Stimulated activated CD8-positive, alpha-beta memory T cell treated with anti-CD3 and anti-CD28 coated beads, Interleukin-12 subunit alpha, Interleukin-12 subunit beta, amount 100 ng/mL, for 1 hour (primary cell): ENCODE measurements around the gene MBD5.

Experiments used
- DNase-seq: peaks from one replicate; pipeline ENCODE4 v3.0.0-alpha.2; 2020; ENCODE audit warnings: low read depth

The MBD5 gene

DNA sequence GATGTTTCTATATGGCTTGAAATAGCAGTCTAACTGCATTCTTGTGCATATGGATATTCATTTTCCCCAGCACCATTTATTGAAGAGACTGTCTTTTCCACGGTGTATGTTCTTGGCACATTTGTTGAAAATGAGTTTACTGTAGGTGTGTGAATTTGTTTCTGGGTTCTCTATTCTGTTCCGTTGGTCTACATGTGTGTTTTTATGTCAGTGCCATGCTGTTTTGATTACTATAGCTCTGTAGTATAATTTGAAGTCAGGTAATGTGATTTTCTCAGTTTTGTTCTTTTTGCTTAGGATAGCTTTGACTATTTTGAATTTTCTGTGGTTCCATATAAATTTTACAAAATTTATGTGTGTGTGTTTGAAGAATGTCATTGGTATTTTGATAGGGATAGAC, 201.0 kb downstream of the MBD5 start:
- DNase-seq: no peak

DNA sequence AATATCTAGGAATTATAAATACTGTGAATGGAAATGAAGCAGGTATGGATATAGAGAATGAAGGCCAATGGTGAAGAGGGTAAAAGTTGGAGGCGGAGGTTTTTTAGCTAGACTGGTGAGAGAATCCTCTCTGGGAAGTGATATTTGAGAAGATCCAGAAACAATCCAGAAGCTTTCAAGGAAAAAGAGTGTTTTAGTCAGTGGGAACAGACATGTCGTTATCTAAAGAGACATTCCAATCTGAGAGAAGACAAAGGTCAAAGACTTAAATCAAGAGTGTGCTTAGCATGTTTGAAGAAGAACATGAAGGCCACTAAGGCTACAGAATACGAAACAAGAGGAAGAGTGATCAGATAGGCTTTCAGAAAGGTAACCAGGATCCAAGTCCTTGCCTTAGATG, 211.0 kb downstream of the MBD5 start:
- no peak for DNase-seq

DNA sequence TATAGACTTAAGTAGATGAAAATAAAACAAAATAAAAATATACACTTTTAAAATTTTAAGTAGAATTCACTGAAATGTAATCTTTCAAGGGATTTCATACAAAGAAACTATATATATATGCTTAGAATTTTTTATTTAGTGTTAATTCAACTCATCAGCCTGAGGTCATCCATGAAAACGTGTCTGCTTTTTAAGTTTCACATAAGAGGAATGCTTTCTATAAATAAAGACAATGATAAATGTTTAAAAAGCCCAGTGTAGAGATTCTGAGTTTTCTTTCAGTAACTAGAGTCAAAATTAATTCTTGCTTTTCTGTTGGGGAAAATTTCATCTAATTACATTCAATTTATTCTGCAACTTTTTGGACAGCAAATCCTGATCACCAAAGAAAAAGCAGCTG, 213.3 kb downstream of the MBD5 start:
- no peak for DNase-seq

DNA sequence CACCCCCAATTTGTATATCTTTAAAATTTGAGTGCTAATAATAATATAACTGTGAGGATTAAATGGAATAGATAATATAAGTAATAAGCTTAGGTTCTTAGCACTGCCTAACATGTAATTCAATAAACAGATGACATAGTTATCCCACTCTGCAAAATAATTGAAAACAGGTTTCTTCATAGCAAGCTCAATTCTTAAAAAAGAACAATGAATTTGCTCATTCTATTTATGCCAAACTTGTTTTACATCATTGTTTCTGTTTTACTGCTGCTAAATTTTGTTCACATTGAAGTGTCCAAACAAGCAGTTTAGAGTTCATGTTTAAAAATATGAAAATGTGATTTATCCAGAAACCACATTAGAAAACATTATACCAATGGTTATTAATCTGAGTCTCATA, 217.0 kb downstream of the MBD5 start:
- DNase-seq: no peak

DNA sequence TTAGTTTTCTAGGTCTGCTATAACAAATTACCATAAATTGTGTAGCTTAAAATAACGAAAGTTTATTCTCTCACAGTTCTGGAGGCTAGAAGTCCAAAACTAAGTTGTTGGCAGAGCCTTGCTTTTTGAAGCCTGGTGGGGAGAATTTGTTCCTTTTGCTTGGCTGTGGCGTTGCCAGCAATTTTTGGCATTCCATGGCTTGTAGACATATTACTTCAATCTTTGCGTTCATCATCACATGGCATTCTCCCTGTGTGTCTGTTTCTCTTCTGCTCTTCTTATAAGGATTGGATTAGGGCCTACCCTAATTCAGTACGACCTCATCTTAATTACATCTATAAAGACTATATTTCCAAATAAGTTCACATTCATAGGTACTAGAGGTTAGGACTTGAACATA, 217.7 kb downstream of the MBD5 start:
- DNase-seq: no peak

DNA sequence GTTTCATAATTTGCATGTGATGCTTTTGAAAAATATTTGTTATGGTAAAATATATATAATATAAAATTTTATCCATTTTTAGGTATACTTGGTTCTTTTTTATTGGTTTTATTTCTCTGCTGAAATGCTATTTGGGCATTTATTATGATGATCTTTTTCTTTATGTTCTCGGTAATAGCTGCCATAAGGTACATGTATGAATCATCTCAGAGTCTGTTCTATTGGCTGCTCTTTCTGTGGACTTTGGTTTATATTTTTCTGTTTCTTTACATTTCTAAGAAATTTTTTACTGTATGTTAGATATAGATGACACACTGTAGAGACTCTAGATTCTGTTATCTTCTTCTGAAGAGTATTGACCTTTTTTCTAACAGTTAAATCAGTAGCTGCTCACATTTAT, 219.9 kb downstream of the MBD5 start:
- no peak for DNase-seq

DNA sequence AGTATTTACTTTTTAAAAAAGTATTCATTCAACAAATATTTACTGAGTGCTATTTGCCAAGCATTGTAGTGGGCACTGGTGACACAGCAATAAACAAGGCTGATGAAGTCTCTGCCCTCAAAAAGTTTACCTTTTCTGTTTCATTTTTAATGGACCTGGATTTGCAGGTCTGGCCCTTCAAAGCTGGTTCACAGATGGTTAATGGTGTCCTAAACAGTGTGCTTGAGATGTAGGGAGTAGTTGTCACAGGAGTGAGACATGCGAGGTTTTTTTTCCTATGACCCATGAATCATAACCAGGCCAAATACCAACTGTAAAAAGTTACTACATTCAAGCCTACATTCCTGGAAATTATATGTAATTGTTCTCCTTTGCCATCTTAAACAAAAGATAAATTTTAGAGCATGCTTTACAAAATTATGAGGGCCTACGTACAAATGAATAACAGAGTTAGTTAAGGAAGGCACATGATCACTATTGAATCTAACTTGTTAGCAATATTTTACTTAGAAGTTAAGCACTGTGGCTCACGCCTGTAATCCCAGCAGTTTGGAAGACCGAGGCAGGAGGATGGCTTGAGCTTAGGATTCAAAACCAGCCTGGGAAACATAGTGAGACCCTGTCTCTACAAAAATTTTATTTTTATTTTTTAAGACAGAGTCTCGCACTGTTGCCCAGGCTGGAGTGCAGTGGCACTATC, 223.9 kb downstream of the MBD5 start:
- DNase-seq: no peak

DNA sequence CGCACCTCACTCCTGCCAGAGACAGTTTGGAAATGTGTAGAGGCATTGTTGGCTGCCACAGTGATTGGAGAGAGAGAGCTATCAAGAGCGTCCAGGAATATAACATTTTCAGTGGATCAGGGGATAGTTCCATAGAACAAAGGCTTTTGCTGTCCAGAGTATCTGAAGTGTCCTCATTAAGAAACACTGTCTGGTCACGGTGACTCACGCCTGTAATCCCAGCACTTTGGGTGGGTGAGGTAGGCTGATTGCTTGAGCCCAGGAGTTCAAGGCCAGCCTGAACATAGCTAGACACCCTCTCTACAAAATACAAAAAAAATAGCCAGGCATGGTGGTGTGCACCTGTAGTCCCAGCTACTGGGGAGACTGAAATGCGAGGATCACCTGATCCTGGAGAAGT, 231.1 kb downstream of the MBD5 start:
- DNase-seq: no peak

DNA sequence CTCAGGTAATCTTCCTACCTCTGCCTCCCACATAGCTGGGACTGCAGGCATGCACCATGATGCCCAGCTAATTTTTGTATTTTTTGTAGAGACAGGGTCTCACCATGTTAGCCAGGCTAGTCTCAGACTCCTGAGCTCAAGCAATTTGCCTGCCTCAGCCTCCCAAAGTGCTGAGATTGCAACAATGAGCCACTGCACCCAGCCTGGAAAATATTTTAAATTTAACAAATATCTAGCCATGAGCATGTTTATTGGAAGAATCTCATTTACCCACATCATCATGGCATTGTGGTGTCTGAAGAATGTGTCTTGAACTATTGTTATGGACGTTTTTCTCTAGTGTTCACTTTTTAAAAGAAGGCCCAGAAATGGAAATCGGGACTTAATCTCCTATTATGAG, 231.8 kb downstream of the MBD5 start:
- no peak for DNase-seq

DNA sequence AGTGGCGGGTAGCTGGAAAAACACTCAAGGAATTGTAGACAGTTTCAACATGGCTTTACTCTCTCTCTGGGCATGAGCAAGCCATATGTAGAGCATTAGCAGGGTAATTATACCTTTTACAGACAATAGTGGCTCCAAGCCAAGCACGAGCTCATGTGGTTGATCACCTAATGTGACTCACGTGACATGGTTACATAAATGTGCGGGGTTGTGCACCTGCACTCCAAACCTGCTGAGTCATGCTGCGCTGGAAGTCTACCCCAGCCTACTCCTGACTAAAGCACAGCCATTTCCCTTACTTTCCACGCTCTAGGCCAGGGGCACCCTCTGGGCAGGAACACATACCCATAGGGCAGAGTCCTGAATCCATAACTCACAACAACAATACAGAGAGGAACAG, 232.8 kb downstream of the MBD5 start:
- DNase-seq: no peak

DNA sequence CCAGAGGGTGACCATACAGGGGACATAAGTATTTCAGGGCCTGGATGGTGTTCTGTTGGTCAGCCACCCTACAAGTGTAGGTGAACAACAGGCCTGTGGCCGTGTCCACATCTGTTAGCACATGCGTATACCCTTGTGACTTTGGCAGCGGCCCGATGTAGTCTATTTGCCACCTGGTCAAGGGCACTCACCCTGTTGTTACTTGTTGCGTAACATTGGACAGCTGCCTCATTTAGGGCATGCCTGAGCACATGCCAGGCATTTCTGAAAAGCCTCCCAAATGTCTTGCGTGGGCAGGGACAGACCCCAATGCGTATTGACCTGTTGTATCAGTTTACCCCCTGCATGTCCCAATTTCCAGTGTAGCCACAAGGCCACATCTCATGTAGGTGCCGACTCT, 235.0 kb downstream of the MBD5 start:
- no peak for DNase-seq

DNA sequence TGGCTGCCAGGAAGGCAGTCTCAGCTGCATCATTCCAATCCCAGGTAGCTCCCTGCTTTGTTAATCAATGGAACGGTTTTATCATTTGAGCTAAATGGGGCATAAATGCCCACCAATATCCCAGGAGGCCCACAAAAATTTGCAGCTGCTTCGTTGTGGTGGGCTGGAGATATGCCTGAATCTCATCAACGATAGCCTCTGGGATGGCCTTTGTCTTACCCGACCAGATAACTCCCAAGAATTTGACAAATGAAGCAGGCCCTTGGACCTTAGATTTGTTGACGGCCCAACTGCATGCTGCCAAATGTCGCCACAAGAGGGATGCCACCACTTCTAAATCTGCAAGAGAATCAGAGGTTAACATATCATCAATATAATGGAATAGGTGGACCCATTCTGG, 236.4 kb downstream of the MBD5 start:
- DNase-seq: no peak

DNA sequence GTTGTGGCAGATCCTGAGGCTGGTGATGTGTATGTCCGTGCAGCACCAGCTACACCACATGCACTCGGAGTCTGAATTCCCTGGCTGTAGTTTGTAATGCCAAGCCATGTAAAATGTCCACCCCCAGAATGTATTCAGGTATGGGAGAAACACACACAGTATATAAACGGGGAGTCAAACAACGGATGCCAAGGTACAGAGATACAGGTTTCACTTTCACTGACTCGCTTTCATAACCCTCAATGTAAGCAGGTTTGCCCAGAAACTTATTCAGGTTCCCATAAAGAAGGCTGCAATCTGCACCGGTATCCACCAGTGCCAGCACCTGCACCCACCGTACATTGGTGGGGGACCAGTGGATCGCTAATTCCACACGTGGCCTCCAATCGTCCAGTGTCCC, 237.2 kb downstream of the MBD5 start:
- DNase-seq: no peak

DNA sequence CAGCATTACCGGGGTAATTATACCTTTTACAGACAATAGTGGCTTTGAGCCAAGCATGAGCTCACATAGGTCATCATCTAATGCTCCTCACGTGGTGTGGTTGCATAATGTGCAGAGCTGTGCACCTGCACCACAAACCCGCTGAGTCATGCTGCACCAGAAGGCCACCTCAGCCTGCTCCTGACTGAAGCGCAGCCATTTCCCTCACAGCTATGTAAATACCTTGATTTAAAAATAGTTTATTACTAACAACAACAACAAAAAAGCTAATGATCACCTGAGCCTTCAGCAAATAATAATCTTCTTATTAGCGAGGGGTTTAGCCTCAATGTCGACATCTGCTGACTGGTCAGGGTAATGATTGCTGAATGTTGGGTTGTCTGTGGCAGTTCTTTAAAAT, 238.8 kb downstream of the MBD5 start:
- DNase-seq: no peak

DNA sequence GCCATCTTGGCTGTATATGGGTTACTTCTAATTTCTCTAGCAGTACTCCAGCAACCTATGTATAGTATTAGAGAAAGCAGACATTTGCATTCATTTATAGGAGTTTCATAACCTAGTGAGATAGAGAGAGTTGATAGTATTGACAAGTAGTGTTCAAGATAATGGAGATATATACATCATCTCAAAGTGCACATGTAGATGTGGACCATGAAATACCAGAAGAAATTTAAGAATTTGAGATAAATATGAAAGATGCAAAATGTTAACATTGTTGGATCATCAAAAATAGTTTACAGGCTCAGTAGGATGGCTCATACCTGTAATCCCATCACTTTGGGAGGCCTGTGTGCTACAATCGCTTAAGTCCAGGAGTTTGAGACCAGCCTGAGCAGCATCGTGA, 243.0 kb downstream of the MBD5 start:
- no peak for DNase-seq

DNA sequence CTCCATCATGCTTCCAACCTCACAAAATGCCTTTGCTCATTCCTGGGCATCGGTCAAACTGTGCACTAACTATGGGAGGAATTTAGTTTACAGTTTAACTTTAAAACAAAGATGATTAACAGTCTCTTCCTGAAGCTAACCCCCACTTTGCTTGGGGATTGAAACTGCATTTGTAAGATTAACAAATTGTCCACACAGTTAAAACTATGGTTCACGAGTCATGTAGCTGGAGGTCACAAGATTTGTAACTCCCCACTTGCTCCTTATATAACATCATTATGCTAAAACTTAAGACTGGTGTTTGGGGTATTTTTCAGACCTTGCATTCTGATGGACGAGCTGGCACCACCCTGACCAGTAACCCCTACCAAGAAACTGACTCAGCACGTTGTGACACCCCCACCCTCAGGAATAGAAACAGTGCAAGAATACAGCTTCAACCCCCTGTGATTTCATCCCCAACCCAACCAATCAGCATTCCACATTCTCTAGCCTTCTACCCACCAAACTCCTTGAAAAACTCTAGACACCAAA, 252.3 kb downstream of the MBD5 start:
- DNase-seq: no peak

DNA sequence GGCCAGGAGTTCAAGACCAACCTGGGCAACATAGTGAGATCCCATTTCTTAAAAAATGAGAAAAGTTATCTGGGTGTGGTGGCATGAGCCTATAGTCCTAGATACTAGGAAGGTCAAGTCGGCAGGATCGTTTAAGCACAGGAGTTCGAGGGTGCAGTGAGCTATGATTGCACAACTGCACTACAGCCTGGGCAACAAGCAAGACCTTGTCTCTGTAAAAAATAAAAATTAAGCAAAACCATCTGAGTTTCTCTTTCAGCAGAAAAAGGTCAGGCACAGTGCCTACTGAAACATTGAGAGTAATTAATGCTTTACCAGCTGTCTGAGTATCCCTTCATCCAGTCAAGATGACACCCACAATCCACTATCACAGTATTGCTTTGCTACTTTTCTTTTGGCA, 258.3 kb downstream of the MBD5 start:
- DNase-seq: no peak

DNA sequence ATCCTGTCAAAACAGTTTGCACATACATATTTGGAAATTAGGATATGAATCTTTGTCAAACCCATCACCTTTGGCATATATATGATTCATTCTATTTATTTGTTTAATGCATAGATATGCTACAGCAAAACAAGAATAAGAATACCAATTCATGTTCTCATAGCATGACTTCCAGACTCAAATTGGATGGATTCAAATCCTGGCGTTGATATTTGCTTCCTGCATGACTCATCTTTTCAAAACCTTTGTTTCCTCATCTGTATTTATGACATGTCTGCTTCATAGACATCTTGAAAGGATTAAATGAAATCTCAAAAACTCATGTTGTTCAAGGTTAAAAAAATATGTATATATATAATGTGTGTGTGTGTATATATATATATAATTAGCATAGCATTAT, 261.3 kb downstream of the MBD5 start:
- DNase-seq: no peak

DNA sequence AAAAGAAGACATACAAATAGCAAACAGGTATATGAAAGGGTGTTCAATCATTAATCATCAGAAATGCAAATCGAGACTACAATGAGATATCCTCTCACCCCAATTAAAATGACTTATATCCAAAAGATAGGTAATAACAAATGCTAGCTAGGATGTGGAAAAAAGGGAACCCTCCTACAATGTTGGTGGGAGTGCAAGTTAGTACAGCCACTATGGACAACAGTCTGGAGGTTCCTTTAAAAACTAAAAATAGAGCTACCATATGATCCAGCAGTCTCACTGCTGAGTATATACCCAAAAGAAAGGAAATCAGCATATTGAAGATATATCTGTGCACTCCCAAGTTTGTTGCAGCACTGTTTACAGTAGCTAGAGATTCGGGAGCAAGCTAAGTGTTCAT, 271.5 kb downstream of the MBD5 start:
- DNase-seq: no peak

DNA sequence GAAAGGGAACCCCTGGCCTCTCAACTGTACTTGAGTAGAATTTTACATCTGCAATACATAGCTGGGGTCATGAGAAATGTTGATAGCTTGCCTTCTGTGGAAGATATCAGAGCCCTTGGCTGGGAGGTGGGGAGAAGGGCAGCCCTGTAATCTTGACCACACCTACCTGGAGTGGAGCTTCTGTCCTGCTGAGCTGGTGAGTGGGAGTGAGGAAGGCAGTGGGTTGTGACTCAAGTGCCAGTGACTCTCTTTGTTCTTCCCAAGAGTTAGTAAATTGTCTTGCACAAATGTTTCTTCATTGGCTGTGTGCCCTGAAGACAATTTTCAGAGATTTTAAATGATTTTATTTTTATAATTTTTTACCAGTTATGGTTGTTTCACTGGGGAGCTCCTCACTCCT, 277.3 kb downstream of the MBD5 start:
- no peak for DNase-seq

DNA sequence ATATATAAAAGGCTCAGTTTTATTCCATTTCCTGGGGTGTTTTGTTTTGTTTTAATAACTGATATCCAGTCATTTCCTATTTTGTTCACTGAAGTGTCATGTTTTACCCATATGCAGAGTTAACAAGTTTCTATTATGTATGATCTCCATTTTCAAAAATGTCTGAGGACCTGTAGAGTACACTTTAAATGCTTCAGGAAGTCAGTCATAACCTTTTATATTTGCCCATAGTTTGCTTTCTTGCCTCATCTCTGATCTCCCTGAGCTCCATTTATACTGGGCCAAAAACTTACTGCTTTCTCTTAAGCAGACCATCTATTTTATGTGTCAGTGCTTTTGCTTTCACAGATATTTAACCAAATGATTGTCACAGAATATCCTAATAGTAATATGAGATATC, 278.7 kb downstream of the MBD5 start:
- DNase-seq: no peak

DNA sequence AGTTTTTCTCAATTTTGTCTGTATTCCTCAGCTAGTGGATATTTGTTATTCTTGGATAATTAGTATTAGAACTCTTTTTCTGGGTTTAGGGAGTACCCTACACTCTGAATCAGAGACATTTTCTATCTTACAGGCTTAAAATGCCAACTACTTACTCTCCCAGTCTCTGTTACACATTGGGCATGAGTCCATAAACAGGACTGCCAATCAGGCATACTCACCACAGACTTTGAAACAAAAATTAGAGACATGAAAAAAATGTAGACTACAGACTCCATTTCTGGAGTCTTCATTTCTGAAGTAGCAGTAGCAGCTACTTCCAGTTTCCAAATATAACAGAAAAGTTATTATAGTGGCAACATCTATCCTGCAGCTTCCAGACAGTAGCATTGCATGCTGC, 279.7 kb downstream of the MBD5 start:
- no peak for DNase-seq

DNA sequence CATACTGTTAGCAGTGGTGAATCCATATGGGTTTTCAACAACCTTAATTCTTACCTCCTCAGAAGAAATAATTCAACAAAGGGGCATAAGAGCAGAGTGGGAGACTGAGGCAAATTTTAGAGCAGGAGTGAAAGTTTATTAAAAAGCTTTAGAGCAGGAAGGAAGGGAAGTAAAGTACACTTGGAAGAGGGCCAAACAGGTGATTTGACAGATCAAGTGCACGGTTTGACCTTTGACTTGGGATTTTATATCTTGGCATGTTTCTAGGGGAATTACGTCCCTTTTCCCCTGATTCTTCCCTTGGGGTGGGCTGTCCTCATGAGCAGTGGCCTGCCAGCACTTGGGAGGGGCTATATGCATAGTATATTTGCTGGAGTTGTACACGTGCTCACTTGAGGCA, 280.5 kb downstream of the MBD5 start:
- DNase-seq: no peak

DNA sequence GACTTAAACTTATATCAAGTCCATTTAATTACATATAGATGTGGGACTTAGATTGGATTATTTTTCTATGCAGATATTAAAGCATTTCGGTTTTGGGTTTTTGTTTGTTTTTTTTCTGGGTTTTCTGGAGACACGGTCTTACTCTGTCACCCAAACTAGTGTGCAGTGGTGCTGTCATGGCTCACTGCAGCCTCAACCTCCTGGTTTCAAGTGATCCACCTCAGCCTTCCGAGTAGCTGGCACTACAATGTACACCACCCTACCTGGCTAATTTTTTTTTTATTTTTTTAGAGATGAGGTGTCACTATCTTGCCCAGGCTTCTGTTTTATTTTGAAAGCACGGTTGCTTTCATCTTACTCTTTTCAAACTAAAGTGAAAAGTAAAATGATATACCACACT, 281.6 kb downstream of the MBD5 start:
- DNase-seq: no peak

DNA sequence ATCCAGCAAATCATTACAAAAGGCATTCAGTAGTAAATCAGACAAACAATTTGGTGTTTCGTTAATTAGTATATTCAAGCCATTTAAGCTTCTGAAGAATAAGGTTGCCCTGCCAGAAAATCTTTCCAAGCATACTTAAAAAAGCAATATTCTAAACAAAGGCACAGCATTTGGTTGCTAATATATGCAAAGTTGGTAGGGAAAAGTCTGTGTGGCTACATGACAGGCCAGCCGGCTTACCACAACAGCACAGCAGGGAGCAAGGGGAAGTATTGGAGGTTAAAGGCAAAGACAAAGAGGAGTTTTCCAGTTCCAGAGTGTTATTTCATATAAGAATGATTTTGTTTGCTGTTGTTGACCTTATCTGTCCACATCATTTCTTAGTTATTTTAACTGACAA, 282.3 kb downstream of the MBD5 start:
- no peak for DNase-seq
